Ishikawa (cell line): Measurements from ENCODE around the gene HRG.

Experiments
- CEBPB ChIP-seq: IDR thresholded peaks from 2 replicates; pipeline ENCODE4 v1.6.1; 2012
- CREB1 ChIP-seq: IDR thresholded peaks from 2 replicates; pipeline ENCODE4 v1.6.1; 2012; ENCODE audit warnings: low read depth
- EGR1 ChIP-seq: IDR thresholded peaks from 2 replicates; pipeline ENCODE4 v1.6.1; 2012
- EP300 ChIP-seq: IDR thresholded peaks from 2 replicates; pipeline ENCODE4 v1.6.1; 2012; ENCODE audit warnings: borderline replicate concordance
- FOXM1 ChIP-seq: IDR thresholded peaks from 2 replicates; pipeline ENCODE4 v1.6.1; 2012; ENCODE audit warnings: low read depth, borderline replicate concordance
- MAX ChIP-seq: IDR thresholded peaks from 2 replicates; pipeline ENCODE4 v1.6.1; 2012
- NFIC ChIP-seq: IDR thresholded peaks from 2 replicates; pipeline ENCODE4 v1.6.1; 2012
- RAD21 ChIP-seq: IDR thresholded peaks from 2 replicates; pipeline ENCODE4 v1.6.1; 2012; ENCODE audit warnings: low read depth
- REST ChIP-seq: IDR thresholded peaks from 2 replicates; pipeline ENCODE4 v1.6.1; 2012; ENCODE audit warnings: low read depth, mild to moderate bottlenecking
- TAF1 ChIP-seq: IDR thresholded peaks from 2 replicates; pipeline ENCODE4 v1.6.1; 2012; ENCODE audit warnings: low read depth, mild to moderate bottlenecking
- TCF12 ChIP-seq: IDR thresholded peaks from 2 replicates; pipeline ENCODE4 v1.6.1; 2012; ENCODE audit warnings: low read depth
- TEAD4 ChIP-seq: IDR thresholded peaks from 2 replicates; pipeline ENCODE4 v1.6.1; 2012
- YY1 ChIP-seq: IDR thresholded peaks from 2 replicates; pipeline ENCODE4 v1.6.1; 2012; ENCODE audit warnings: low read depth
- ZBTB7A ChIP-seq: IDR thresholded peaks from 2 replicates; pipeline ENCODE4 v1.6.1; 2012; ENCODE audit warnings: low read depth
- TF ChIP-seq, protein P1 (sequence below): IDR thresholded peaks from 2 replicates; pipeline ENCODE4 v1.6.1; 2012

HRG gene, protein sequence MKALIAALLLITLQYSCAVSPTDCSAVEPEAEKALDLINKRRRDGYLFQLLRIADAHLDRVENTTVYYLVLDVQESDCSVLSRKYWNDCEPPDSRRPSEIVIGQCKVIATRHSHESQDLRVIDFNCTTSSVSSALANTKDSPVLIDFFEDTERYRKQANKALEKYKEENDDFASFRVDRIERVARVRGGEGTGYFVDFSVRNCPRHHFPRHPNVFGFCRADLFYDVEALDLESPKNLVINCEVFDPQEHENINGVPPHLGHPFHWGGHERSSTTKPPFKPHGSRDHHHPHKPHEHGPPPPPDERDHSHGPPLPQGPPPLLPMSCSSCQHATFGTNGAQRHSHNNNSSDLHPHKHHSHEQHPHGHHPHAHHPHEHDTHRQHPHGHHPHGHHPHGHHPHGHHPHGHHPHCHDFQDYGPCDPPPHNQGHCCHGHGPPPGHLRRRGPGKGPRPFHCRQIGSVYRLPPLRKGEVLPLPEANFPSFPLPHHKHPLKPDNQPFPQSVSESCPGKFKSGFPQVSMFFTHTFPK

GRCh38 chr3:186665625-186666188 lies at the start of gene HRG:
HRG (plus strand) TSS chr3:186666014; CDS start chr3:186666032, 18 bp downstream.
- no peak for TF ChIP-seq TEAD4
- no peak for TF ChIP-seq EGR1
- TF ChIP-seq FOXM1 = no peak
- TF ChIP-seq RAD21 = no peak
- TF ChIP-seq, protein P1, sequence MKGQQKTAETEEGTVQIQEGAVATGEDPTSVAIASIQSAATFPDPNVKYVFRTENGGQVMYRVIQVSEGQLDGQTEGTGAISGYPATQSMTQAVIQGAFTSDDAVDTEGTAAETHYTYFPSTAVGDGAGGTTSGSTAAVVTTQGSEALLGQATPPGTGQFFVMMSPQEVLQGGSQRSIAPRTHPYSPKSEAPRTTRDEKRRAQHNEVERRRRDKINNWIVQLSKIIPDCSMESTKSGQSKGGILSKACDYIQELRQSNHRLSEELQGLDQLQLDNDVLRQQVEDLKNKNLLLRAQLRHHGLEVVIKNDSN = no peak
- TF ChIP-seq CREB1 = no peak
- TF ChIP-seq REST = no peak
- TF ChIP-seq YY1 = no peak
- no peak for TF ChIP-seq EP300
- no peak for TF ChIP-seq TCF12
- TF ChIP-seq CEBPB = no peak
- no peak for TF ChIP-seq ZBTB7A
- TF ChIP-seq MAX = no peak
- TF ChIP-seq TAF1 = no peak
- TF ChIP-seq NFIC = no peak

DNA sequence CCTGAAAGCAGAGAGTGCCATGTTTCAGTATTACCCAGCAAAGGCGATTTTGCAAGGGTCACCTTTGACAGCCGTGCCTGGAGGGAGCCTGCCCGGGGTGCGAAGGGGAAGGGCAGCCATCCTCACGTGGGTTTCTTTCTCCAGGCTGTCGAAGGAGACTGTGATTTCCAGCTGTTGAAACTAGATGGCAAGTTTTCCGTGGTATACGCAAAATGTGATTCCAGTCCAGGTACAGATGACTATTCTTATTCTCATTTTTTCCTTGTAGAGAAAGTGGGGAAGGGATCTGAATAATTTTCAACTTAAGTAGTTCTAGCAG lies 49.6 kb upstream of the HRG start:
- TF ChIP-seq MAX (no peak), TEAD4 (no peak), EGR1 (no peak), TCF12 (no peak)

- TF ChIP-seq TCF12 (peak; percentile 71), CEBPB (no peak), MAX (peak; percentile 85), CREB1 (no peak), RAD21 (peak; percentile 94), TEAD4 (peak; percentile 91), EGR1 (no peak), NFIC (peak; percentile 69), EP300 (peak; percentile 71), YY1 (peak; percentile 89)
- TF ChIP-seq, protein P1 = 0 out of 2 replicates have a peak, but pooled peaks have one; percentile 43
These were observed 48.5 kb upstream of the HRG start for GRCh38 chr3:186617036-186617946.

- TF ChIP-seq EP300 (no peak), TAF1 (no peak), YY1 (no peak), CEBPB (peak; percentile 46), CREB1 (no peak), ZBTB7A (no peak), NFIC (peak; percentile 51), FOXM1 (no peak), MAX (peak; percentile 29; the same call in 1 of the 2 replicates)
- TF ChIP-seq, protein P1 = no peak
These were observed 47.4 kb upstream of the HRG start for GRCh38 chr3:186618318-186618938.

GRCh38 chr3:186619787-186620212 lies 46.0 kb upstream of the HRG start:
- TF ChIP-seq REST (no peak), TEAD4 (no peak), YY1 (no peak), ZBTB7A (no peak), RAD21 (no peak)
